Osteoblast (primary cell): ENCODE results near the gene NGEF. TPM values are rescaled to one million over a fixed set of nuclear protein-coding genes. Genes with fewer than 3 reads are reported as not detected.

ENCODE experiments used
- DNase-seq: peaks from one replicate; pipeline ENCODE4 v3.0.0; 2011; ENCODE audit warnings: low spot score, mixed read lengths; ENCODE audit not compliant: insufficient read length; ENCODE audit errors: missing footprints
- H2AFZ ChIP-seq: 2 replicates; pipeline ENCODE4 v1.6.0; 2011; ENCODE audit warnings: mild to moderate bottlenecking, low read length
- H3K27ac ChIP-seq: 2 replicates; pipeline ENCODE4 v1.5.1; 2011; ENCODE audit warnings: mild to moderate bottlenecking, low read depth, low read length, moderate library complexity
- H3K27me3 ChIP-seq: 2 replicates; pipeline ENCODE4 v1.6.0; 2012; ENCODE audit warnings: mild to moderate bottlenecking, control low read depth, inconsistent platforms, low read length, moderate library complexity; ENCODE audit not compliant: insufficient read depth
- H3K36me3 ChIP-seq: 2 replicates; pipeline ENCODE4 v1.5.1; 2011; ENCODE audit warnings: mild to moderate bottlenecking, low read length, control low read depth, moderate library complexity; ENCODE audit not compliant: insufficient read depth
- H3K4me1 ChIP-seq: 2 replicates; pipeline ENCODE4 v1.5.1; 2011; ENCODE audit warnings: mild to moderate bottlenecking, low read length, control low read depth, moderate library complexity; ENCODE audit not compliant: insufficient read depth
- H3K4me2 ChIP-seq: 2 replicates; pipeline ENCODE4 v1.6.0; 2011; ENCODE audit warnings: mild to moderate bottlenecking, low read length; ENCODE audit not compliant: insufficient read depth
- H3K4me3 ChIP-seq: fragments of 200-600 bp; sonication (generic); 3 replicates; pipeline ENCODE4 v1.5.1; 2012; ENCODE audit warnings: mild to moderate bottlenecking, low read length, inconsistent platforms; ENCODE audit not compliant: insufficient read depth
- H3K79me2 ChIP-seq: 2 replicates; pipeline ENCODE4 v1.6.0; 2012; ENCODE audit warnings: mild to moderate bottlenecking, low read length, control low read depth, inconsistent platforms; ENCODE audit not compliant: insufficient read depth
- H3K9me3 ChIP-seq: 2 replicates; pipeline ENCODE4 v1.5.1; 2011; ENCODE audit warnings: low read depth, low read length, control low read depth
- H4K20me1 ChIP-seq: 2 replicates; pipeline ENCODE4 v1.6.0; 2012; ENCODE audit warnings: mild to moderate bottlenecking, low read length, control low read depth; ENCODE audit not compliant: insufficient read depth
- total RNA-seq: library from RNA; depleted of rRNA; stranded (reverse); fragments of >200 nt; gene quantifications from 2 replicates; pipeline ENCODE4 v1.2.3, GENCODE V29; 2012
- TF ChIP-seq, protein P1 (sequence below): IDR thresholded peaks from 2 replicates; pipeline ENCODE4 v1.5.1; 2011; ENCODE audit warnings: mild to moderate bottlenecking, low read depth, low read length, moderate library complexity; ENCODE audit errors: extremely low read depth

Gene NGEF
- total RNA-seq, 1 donor, result not detected

DNA sequence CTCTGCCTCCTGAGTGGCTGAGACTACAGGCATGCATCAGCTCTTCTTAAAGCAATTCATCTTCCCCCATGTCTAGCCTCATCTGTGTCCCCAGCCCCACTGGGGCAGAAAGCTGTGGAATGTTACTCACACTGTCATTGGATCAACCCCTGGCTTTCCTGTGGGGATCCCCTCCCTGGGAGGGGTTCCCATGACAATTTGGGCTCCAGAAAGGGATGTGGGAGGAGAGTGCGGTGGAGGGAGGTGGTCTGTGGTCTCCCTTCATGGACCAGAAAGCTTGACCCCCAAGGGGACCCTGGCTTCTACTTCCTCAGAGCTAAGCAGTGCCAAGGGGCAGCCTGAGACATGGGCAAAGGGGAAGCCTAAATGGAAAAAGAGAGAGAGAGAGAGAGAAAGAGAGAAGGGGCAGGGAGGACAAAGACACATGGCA, 1.3 kb downstream of the NGEF start:
- no peaks in the 10 kb centered on the region for H3K27me3 ChIP-seq
- H2AFZ ChIP-seq, result no peak overlapping the region
- H3K27ac ChIP-seq, result no peak overlapping the region

DNA sequence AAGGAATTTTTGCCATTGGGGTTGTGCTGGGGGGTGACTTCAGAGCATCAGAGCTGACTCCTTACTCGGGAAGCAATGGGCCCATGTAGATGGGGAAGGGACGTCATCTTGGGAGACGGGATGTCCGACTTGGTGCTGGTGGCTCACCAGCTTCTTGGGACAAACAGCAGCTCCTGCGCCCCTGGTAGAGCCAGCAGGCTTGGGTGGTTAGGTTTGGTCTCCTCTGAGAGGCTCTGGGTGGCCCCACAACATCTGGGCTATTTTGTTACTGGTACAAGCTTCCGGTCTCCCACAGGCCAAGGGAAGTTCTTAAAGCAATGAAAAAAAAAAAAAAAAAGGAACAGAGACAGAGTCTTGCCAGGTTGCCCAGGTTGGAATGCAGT, 1.8 kb downstream of the NGEF start:
- Histone ChIP-seq H2AFZ (no peak overlapping the region), H4K20me1 (no peaks in the 10 kb centered on the region), H3K79me2 (no peaks in the 10 kb centered on the region), H3K4me2 (no peak overlapping the region), H3K27ac (no peak overlapping the region), H3K4me3 (no peak overlapping the region), H3K27me3 (peaks cover under 1% of the 10 kb centered on the region), H3K4me1 (no peaks in the 10 kb centered on the region), H3K9me3 (no peaks in the 10 kb centered on the region), H3K36me3 (no peaks in the 10 kb centered on the region)
- TF ChIP-seq, protein P1, sequence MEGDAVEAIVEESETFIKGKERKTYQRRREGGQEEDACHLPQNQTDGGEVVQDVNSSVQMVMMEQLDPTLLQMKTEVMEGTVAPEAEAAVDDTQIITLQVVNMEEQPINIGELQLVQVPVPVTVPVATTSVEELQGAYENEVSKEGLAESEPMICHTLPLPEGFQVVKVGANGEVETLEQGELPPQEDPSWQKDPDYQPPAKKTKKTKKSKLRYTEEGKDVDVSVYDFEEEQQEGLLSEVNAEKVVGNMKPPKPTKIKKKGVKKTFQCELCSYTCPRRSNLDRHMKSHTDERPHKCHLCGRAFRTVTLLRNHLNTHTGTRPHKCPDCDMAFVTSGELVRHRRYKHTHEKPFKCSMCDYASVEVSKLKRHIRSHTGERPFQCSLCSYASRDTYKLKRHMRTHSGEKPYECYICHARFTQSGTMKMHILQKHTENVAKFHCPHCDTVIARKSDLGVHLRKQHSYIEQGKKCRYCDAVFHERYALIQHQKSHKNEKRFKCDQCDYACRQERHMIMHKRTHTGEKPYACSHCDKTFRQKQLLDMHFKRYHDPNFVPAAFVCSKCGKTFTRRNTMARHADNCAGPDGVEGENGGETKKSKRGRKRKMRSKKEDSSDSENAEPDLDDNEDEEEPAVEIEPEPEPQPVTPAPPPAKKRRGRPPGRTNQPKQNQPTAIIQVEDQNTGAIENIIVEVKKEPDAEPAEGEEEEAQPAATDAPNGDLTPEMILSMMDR, result no peak
- no peak for DNase-seq

More for the DNA sequence above, 1.3 kb downstream of the NGEF start:
- TF ChIP-seq, protein P1, result no peak
- H3K4me2 ChIP-seq, result no peak overlapping the region
- no peak for DNase-seq
- no peaks in the 10 kb centered on the region for H3K79me2 ChIP-seq
- no peaks in the 10 kb centered on the region for H3K9me3 ChIP-seq
- no peaks in the 10 kb centered on the region for H4K20me1 ChIP-seq
- no peaks in the 10 kb centered on the region for H3K4me1 ChIP-seq
- H3K4me3 ChIP-seq, result no peak overlapping the region
- H3K36me3 ChIP-seq, result no peaks in the 10 kb centered on the region

DNA sequence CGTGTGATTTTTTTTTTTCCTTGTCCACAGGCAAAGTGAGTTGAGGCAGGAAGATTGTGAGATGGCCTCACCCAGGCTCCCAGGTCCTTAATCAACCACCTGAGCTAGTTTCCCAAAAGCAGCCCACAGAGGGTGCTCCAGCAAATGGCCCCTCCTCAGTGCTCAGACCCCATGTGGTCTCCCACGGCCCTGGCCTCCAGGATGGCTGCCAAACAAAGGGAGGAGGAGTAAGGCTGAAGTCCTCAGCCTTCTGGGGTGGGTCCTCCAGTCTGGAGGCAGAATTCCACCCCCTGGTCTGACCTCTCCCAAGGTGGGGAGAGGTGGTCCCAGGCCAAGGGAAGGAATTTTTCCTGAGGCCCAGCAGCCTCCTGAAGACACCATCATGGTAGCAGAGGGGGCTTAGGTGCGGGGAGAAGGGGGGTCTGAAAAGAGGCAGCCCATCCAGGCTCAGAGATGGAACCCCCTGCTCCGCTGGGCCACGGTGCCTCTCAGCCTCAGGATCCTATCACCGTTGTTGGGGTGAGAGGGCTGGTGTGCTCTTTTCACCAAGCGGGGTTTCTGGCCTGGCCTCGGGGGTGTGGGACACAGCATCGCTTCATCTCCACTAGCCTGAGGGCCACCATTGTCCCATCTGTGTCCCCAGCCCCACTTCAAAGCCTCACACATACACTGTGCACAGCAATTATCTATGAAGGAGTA, 2.3 kb downstream of the NGEF start:
- no peak overlapping the region for H3K27ac ChIP-seq
- no peak overlapping the region for H3K4me2 ChIP-seq
- H3K9me3 ChIP-seq, result no peaks in the 10 kb centered on the region
- TF ChIP-seq, protein P1, result no peak
- H4K20me1 ChIP-seq, result no peaks in the 10 kb centered on the region
- no peak for DNase-seq
- no peaks in the 10 kb centered on the region for H3K36me3 ChIP-seq
- no peaks in the 10 kb centered on the region for H3K79me2 ChIP-seq
- H3K4me3 ChIP-seq, result no peak overlapping the region
- no peak overlapping the region for H2AFZ ChIP-seq
- peaks cover 2% of the 10 kb centered on the region for H3K27me3 ChIP-seq
- H3K4me1 ChIP-seq, result no peaks in the 10 kb centered on the region

DNA sequence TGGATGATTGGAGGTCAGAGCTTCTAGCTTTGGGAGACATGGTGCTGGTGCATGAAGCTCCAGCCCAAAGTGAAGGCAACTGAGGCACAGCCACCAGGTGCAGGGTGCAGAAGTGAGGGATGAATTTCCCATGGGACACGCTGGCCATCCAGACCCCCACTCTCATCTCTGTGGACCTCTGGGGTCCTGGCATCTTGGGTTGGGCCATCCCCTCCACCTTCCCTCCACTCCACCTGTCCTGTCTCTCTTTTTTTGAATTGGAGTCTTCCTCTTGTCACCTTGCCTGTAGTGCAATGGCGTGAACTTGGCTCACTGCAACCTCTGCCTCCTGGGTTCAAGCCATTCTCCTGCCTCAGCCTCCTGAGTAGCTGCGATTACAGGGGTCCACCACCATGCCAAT, 3.4 kb downstream of the NGEF start:
- Histone ChIP-seq H3K27ac (no peak overlapping the region), H3K9me3 (no peaks in the 10 kb centered on the region), H4K20me1 (no peaks in the 10 kb centered on the region), H3K36me3 (no peaks in the 10 kb centered on the region), H3K4me2 (no peak overlapping the region), H3K4me3 (no peak overlapping the region), H2AFZ (no peak overlapping the region), H3K79me2 (no peaks in the 10 kb centered on the region), H3K4me1 (no peaks in the 10 kb centered on the region), H3K27me3 (peaks cover 2% of the 10 kb centered on the region)
- TF ChIP-seq, protein P1, result no peak
- DNase-seq, result no peak
